ENCODE results near the gene ABCC6. TPM values are rescaled to one million over a fixed set of nuclear protein-coding genes. Genes with fewer than 3 reads are reported as not detected.

ABCC6 gene
- 0.60 to 1.6 TPM (median 0.79 TPM) in 5 replicates for total RNA-seq (2022; extraction: Qiagen RNA extraction; ENCODE audit: low read depth)

GRCh38 chr16:16222850-16223661, at the start of gene ABCC6:
Gene ABCC6, minus strand, starts transcription at chr16:16223494. Its CDS starts 60 bp downstream, at chr16:16223434.

Other genes starting within 250 kb of the ABCC6 start
- gene NOMO3, start 9.0 kb upstream of the ABCC6 start, total RNA-seq (2022; extraction: Qiagen RNA extraction; ENCODE audit: low read depth): 21.0 to 29.8 TPM (median 27.4 TPM) in 5 replicates
- gene NPIPA7, start 155.6 kb upstream of the ABCC6 start, total RNA-seq (2022; extraction: Qiagen RNA extraction; ENCODE audit: low read depth): 6.1 to 13.5 TPM (median 12.3 TPM) in 5 replicates

All from A549 treated with ZK216348 at 1 μM for 4 hours (cell line).